Activated CD4-positive, alpha-beta T cell treated with anti-CD3 and anti-CD28 coated beads, Interleukin-2, amount 50 U/mL, for 48 hours (primary cell): ENCODE data around the gene ZBTB7B.
A peak's percentile ranks its signal among the peaks of the same experiment; 100 is the strongest.

ENCODE experiments used
- DNase-seq, 2 experiments: peaks; one replicate each; pipeline ENCODE4 v3.0.0-alpha.2; 2020

Gene ZBTB7B

DNA sequence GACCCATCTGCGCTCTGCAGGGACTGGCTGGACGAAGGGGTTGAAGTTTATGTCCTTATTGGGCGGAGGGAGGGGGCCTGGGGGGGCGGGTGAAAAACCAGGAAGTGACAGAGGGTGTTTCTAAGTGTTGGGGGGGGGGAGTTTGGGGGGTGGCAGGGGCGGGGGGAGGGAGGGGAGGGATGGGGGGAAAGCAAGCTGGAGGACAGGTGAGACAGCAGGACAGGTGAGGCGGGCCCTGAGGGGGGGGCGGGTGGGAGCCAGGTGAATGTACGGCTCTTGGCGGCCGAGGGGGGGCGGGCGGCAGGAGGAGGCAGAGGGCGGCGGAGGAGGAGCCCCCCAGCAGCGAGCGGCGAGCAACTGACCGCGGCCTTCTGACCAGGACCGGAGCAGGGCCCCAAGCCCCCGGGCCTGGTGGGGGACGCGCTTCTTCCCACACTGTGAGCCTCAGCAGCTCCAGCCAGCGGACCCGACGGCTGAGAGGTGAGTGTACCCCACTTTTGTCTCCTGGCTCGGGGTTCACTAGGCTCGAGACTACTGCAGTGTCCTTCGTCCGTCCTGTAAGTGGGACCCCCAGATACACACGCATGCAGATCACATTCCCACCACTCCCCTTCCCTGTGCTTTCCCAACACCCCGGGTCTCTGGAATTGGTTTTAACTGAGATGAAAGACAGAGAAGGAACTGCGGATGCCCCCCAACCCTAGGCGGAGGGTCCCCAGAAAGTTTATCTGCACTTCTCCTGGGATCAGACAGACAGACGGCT is at the start of gene ZBTB7B:
ZBTB7B (plus strand) TSS at position 339 of the 763 bp plus-strand sequence. CDS start 11,859 bp downstream, outside the sequence.
- DNase-seq: peak in 1 of 2 experiments; percentile 29

DNA sequence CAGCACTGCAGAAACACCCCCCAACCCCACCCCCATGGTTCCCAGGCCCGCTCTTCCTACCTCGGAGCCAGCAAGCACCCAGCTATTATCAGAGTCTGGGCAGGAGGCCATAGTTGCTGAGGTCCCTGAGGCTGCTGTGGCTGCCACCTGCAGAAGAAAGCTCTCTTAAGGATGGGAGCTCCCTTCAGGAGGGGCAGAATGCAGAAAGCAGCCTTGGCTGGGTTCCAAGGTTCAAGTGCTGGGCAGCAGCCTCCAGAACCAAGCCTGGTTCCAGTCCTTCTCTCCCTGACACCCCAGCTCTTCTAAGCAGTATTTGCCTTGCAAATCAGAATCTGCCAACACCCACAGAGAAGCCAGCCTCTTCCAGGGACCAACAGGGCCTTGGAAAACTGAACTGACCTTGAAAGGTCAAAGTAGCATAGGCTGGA is 49.0 kb upstream of the ZBTB7B start:
- no peak for DNase-seq

DNA sequence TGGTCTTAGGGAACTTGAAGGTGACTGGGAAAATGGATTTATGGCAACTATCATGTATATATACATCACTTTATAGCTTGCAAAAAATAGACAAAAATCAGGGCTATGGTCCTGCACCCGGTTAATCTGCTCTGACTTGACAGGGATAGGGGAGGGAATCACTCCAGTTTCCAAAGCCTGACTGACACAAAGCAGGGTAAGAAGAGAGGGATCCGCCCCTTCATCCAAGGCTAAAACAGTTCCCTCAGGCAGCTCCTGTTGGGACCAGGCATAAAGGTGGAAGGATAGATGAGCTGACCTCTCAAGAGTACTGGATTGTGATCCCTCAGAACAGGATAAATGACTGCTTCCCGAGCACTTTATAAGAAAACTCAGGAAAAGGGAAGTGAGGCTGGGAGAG is 48.1 kb upstream of the ZBTB7B start:
- no peak for DNase-seq

DNA sequence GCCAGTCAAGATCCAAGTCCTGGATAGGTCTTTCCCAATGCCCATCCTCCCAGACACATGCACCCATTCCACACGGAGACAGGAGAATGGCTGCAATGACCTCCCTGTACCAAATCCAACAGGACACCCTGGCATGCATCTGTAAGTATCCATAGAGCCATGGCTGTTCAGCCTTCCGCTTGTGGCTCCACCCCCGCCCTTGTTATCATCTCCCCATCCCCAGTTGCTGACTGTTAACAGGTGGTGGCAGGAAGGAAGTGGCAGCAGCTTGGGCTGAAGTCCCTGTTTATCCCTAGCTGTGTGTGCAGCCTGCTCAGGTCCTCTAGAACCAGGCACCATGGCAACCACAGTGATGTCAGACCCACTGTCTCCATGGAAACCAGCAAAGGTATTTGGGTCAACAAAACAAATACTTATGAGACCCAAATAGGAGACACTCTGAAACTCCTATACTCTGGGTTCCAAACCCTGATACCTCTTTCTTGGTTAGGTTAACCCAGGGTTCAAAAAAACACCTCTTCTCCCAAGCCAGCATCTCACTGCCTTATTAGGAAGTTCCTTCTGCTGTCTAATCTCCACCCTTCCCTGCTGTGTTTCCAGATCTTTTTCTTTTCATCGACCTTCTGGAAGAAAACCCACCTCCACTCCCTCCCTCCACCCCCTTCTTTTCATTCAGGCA is 47.4 kb upstream of the ZBTB7B start:
- DNase-seq: peak; percentile 80 to 85

DNA sequence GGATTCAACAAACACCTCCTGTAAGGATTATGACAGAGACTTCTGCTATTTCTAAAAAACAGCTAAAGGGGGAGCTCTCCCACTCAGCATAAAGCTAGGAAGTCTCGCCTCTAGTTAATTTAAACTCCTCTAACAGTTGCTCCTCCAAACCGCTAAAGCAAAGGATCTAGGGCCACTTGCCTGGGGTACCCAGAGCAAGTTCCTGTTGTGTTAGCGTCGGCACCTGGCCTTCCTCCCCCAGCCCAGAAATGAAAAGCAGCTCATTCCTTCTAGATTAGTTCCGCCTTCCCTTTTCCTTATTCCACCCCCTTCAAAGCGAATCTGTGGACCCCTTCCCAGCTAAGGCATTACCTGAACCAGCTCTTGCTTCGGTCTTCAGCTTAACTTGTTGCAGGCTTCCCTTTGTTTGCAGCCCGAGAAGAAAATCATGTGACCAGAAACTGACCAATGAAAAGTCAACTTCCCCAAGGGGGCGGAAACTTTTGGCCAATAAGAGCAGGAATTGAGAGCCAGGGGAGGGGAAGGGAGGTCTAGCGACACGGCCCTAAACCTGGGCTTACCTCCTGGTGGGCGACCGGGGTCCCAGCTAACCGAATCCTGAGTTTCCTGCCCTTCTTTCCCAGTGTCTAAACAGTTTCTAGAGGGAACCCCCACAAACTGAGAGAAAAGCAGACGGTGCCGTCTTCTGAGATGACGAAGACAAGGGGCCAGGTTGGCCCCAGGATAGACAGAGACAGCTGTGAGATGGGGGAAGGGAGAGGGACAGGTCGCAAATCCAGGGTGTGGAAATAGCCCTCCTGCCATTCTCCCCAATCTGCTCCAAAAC is 46.7 kb upstream of the ZBTB7B start, which contains the start of gene PBXIP1:
PBXIP1 (minus strand) TSS at position 382 of the 826 bp plus-strand sequence. CDS start 2,378 bp downstream, outside the sequence.
- DNase-seq: peak; percentile 74 to 84

DNA sequence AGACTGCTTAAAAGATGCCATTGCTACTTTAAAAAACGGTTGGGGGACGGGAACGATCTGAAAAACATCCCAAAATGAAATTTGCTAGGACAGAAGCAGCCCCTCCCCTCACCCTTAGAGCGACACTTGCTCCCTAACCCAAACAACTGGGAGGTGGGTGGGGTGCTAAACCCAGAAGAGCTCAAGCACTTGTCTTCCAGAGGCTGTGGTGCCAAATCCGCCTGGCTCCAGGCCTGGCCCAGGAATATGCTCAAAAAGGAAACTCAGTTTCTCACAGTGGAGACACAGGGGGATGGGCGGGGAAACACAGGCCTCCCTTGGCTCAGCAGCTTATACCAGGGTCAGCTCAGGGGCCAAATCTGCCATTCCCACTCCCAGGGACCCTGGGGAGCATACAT is 46.1 kb upstream of the ZBTB7B start:
- no peak for DNase-seq

DNA sequence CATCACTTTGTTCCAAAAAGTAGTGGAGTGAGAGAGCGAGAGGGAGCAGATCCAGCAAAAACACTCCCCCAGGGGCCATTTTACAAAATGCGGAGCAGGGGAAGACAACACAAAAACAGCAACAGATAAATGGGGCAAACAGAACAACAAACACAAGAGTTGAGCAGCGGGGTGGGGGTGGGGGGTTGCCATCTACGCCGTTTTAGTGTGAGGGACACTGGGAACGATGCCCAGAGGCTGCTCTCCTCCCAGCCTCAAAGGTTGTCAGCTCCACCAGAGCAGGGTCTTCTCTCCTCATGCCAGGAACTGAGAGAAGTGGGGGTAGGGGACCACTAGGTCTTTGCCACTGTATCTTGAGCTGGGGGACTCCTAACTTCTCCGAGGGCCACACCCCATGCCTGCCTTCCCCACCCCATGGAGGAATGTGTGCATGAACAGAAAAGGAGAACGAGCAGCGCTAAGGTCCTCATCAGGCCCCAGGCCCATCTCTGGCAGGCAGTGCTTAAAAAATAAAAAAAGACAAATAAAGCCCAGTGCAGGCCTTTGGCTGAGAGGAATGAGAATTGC is 45.4 kb upstream of the ZBTB7B start:
- no peak for DNase-seq

DNA sequence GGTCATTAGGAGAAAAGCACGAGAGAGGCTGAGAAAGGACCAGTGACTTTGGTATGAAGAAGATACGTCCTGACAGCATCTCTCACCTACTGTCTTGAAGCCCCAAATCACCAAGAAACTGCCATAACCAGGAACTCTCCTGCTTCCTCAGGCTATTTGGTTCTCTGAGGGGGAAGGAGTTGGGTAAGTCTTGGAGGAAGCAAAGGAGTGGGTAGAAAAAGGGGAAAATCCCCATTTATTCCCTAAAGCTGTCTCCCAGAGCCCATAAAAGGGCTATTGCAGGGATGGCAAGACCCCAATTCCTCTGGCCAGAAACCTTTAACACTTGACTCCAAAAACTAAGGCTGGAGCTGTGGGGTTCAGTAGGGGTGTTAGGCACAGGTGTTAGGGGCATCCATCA is 44.6 kb upstream of the ZBTB7B start:
- no peak for DNase-seq

DNA sequence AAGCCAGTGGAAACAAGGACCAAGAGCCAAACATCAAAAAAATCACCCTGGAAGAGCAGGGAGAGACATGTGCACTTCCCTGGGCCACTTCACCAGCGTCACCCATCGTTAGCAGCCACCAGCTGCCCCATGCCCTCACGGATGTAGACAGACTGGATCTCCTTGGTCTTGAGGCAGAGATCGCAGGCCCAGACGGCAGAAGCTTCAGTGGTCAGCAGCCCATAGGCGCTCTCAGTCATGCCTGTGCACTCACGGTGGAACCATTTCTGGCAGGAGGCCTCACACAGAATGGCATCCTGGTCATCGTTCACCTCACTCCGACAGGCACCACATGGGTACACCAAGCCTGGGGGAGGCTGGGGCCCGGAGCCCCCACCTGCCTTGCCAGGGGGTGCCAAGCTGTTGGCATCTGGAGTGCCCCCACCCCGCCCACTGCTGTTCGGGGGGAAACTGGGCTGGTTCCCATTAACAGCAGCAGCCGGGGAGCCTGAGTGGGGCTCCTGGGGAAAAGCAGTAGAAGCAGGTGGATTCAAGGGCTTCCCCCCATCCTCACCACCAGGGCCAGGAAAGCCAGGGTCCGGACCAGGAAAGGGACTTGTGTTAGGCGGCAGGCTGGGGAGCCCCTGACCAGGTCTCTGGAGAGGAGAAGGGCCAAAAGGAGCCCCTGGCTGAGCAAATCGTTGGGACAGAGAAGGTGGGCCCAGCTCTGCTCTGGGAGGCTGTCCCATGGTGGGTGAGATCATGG is 43.7 kb upstream of the ZBTB7B start:
- no peak for DNase-seq

DNA sequence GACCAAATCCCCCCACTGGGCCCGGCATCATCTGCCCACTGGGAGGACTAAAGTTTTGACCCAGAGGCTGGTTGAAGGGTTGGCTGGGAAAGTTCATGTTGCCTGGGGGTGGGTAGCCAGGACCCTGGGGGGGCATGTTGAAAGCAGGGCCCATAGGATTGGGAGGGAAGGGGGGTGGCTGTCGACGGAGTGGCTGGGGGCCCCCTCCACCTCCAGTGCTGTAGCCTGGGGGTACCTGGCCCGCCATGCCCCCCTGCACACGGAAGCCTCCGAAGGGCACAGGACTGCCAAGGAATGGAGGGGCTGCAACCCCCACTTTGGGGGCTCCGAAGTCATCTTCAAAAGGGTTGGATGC is 43.2 kb upstream of the ZBTB7B start:
- DNase-seq: no peak

DNA sequence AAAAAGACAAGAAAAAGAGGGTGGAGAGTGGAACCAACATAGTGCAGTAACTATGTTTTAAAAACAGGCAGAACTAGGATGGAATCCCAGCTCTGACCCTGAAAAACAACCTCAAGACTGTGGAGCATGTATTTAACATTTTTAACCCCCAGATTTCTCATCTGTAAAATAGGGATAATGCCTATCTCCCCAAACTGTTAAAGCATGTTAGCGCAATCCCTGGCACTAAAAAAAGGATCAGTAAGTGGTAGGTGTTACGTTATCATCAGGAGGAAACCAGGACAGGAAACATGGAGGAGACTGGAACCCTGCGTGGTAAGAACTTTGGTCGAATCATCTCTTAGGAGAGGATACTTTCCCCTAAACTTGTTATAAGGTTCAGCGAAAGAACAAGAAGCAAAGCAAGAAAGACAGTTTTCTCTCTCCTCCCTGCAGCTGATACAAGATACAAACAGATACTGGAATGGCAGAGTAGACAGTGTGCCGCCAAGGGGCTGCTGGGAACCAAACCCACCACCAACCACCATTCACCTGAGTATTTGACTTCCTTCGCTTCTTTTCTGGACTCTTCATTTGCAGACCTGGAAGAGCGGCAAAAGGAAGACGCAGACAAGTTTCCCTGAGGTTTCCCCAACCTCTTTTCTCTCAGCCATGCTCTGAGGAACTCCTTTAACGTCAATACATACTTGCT is 42.0 kb upstream of the ZBTB7B start:
- DNase-seq: no peak

DNA sequence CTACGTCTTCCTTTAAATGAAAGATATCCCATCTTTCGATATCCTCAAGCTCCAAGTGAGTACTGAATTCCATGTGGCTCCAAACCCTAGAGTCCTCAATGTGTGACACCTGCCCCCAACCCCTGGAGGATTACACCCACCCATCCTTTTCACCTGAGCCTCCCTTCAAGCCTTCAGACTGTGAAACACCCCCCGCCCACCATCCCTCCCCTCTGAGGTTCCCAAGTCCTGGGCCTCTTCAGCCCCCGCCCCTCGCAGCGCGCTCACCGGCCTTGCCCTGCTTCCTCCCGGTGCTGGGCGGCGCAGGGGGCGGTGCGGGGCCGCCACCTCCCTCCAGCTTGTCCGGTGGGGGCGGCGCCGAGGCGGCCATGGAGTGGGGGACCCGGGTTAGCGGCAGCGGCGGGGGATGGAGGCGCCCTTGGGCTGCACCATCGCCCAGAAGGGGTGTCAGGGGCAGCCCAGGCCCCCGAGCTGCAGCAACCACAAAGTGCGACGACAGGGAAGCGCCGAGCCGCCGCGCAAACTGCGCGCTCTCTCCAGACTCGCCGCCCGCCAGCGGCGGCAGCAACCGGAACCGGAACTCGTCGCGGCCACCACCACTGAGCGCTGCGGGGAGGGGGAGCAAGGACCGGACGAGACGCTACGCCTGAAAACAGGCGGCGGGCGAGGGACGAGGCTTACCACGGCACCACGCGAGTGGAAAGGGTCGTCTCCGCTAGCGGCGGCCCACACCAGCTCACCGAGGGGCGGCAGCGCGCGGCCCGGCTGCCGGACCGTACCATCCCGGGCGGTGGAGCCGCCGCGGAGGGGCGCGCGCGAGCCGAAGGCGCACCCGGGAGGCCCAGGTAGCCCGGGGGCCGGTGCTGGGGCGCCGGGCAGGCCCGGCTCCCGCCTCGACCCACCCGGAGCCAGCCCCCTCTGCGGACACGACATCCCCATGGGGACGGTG is 41.1 kb upstream of the ZBTB7B start, which contains the start of gene PYGO2:
PYGO2 (minus strand) TSS at position 576 of the 949 bp plus-strand sequence; CDS start at position 370, 206 bp downstream.
- peak; percentile 85 to 89 for DNase-seq

DNA sequence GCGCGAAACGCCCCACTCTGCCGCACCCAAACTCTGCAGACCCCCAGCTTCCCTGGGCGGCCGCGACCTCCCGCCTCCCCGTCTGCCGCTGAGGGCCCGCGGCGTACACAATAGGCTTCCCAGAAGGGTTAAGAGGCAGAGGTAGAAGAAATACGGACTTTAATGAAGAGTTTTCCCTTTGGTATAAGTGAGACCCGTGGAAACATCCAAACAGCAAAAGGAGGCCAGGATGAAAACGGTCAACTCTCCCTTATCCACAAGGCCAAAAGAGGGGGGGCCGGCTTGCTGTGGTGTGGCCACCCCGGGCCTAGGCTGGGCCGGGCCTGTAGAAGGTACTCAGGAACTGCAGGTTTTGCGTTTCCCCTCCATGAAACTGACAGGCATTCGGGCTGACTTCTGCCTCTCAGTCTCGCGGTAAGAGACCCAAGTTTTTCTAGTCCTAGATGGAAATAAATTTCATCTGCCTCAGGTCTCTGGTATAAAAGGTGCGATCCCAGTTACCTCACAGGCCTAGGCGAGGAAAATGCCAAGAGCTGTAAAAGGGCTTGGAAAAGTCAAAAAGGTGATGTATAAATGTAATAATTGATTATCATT is 40.3 kb upstream of the ZBTB7B start:
- DNase-seq: peak in 1 of 2 experiments; percentile 35

DNA sequence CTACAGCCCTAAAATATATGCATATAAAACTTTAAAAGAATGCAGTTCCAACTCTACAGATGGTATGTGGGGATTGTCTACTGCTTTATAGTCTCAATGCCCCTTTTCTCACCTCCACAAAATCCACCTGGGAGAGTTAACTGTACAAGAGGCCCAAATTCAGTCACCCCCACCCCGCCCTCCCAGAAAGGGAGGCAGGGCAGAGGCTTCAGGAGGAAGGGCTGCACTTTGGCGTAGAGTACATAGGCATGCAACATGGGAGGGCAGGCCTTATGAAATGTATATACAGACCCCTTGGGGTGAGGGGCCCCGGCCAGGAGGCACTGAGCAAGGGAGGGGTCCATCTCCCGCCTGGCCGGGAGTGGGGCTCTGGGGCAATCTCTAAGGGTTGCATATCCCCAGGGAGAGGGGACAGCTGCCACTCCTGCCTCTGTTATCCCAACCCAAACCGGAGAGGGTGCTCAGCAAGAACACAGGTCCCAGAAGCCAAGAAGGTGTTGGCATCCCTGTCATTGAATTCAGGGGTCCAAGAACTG is 39.7 kb upstream of the ZBTB7B start:
- DNase-seq: no peak

DNA sequence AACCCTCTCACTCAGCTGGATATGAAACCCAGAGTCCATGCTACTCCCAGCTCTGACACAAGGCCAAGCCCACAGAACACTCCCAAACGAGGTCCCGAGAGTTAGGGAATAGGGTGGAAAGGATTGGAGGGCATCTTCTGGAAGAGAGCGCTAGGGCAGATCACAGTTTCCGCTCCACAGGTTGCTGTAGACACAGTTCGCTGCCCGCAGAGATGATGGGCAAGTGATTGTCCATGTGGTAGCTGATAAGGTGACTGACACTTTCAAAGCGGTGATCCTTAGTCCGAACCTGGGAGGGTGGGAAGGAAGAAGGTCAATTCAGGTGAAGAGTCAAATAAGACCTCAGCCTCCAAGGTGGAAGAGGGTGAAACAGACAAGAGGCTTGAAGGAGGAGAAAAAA is 39.0 kb upstream of the ZBTB7B start:
- no peak for DNase-seq

DNA sequence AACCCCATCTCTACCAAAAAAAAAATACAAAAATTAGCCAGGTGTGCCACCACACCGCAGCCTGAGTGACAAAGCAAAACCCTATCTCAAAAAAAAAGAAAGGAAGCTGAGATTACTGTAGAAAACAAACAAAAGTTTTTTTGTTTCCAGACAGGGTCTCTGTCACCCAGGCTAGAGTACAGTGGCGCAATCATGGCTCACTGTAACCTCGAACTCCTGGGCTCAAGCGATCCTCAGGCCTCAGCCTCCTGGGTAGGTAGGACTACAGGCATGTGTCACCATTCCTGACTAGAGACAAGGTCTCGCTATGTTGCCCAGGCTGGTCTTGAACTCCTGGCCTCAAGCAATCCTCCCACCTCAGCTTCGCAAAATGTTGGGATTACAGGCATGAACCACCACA is 38.2 kb upstream of the ZBTB7B start:
- DNase-seq: no peak

DNA sequence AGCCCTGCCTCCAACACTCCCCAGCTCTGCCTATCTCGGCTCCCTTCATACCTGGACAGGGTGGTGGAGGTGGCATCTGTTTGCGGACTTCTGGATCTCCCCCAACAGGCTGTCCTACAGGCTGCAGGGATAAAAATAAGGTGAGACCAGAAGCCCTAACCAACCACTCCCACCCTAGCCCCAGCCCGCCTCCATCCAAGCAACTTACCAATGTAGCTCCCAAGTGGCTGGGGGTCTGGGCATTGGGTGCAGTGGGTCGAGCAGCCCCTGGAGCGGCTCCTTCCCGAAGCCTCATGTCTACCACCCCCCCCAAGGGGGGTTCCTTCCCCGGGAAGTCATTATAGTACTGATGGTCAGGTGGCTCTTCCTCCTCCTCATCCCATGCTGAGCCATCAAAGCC is 36.5 kb upstream of the ZBTB7B start:
- no peak for DNase-seq

DNA sequence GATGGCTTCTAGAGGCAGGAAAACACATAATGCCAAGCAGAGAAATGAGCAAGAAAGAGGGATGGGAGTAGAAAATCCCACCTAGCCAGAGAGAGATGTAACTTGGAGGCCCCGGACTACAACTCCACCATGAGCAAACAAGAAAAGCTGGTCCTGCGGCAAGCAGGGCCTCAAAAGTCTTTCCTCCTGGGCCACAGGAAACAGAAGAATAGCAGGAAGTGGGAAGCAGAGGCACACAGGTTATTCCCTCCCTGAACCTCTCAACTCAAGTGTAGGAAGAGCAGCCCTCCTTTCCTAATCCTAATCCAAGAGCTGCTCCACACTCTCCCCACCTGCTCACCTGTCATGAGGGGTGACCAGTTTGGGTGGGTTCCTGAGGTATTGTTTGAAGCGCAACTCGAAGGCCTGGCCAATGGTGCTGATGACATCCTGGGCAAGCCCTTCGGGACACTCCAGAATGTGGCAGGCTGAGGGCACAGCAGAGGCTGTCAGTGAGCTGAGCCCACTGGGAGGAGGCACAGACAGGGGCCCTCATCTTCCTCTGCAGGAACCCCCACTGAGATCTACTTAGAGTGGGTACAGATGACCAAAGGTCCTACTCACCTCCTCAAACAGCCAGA is 35.2 kb upstream of the ZBTB7B start:
- DNase-seq: no peak

DNA sequence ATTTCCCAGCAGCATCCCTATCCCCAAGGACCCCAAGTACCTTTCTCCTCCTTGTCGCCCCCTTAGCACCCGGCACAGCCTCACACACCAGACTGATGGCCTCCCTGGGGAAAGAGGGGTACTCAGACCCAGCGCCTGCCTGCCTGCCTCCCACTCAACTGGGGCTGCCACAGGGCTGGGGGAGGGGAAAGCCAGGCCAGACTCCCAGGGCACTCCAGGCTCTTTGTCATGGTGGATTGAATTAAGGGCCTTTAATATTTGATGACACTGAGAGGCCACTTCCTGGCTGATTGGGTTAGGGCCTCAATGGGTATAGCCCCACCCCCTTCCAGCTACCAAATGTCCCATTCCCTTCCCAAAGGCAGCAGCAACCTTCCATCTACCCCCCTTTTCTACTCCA is 33.9 kb upstream of the ZBTB7B start:
- no peak for DNase-seq
